GM18502 (cell line): ENCODE data around the gene ARSG.

ENCODE experiments used
- ATAC-seq: cut with Tn5 transposase; IDR thresholded peaks from one replicate; pipeline ENCODE4 v1.9.1; 2021; ENCODE audit warnings: mild to moderate bottlenecking; ENCODE audit not compliant: unreplicated experiment, poor library complexity

ARSG gene

DNA sequence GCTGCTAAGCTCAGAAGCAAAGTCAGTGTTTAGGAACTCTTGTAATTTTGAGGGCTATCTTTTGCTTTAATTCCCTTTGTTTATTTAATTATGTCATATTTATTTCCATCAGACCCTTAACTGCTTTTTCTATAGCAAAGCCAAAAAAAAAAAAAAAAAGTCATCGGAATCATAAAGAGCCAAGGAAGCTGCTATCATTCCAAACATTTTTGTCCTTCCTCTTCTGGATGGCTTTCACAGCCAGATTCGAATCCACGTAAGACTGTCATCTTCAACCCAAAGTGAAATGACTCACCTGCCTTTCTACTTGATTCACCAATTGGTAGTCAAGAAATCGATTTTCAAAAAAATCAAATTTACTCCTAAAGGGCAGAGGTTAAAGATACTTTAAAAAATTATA, 127.6 kb downstream of the ARSG start:
- no peak for ATAC-seq

DNA sequence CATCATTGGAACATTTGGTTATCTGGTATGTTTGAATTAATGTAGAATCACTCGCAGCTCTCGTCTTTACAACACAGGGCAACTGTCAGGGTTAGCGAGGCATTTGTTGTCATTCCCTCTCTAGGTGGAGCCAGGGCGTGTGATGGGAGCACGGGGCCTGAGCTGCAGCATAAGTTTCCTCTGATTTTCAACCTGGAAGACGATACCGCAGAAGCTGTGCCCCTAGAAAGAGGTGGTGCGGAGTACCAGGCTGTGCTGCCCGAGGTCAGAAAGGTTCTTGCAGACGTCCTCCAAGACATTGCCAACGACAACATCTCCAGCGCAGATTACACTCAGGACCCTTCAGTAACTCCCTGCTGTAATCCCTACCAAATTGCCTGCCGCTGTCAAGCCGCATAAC, 128.8 kb downstream of the ARSG start:
- ATAC-seq, result no peak

DNA sequence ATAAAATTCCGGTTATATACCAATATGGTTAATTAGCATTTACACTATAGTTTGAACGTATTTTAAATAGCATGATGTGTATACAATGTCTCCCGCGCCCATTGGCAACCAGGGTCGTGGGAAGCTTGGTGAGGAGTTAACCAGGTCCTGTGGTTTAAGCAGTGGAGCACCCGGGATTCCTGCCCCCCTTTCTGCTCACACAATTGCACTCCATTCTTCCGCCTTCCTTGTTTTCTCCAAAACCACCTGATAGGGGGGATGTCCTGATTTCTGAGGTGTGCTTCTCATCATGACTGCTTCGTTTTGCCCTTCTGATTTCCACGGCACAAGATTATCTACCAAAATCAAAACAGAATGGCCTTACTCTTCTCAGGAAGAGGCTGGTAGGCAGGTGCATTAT, 130.2 kb downstream of the ARSG start:
- ATAC-seq, result no peak

DNA sequence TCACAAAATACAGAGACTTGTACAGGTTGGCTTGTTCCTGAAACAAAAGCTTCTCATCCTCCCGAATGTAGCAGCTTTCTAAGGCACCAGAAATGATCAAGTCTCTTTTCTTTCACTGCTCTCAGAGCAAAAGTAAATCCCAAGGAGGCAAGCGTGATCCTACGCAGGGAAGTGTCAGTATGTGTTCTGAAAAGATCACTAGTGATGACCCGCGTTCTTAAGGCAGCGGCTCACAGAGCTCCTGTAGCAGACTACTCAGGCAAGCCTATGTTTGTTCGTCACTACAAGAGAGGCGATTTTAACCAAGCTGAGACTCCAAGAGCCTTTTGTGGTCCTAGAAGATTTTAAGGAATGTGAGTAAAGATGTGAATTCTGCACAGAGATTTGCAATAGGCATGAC, 131.5 kb downstream of the ARSG start:
- ATAC-seq, result no peak

DNA sequence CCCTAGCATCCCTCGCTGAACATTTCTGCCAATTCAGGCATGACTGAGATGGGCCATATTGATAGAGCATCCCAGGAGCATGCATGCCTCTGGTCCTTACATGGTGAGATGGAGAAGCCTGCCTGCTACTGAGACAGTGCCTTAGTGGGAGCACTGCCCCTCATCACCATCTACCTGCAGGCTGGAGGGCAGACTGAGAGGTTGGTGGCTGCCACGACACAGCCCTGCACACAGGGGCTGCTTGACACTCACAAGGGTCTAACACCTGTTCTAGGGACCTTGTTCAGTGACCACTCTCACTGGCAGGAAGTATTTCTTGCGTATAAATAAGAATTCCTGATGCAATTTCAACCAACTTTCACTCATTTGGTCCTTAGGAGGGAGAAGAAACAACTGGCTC, 132.0 kb downstream of the ARSG start:
- no peak for ATAC-seq

DNA sequence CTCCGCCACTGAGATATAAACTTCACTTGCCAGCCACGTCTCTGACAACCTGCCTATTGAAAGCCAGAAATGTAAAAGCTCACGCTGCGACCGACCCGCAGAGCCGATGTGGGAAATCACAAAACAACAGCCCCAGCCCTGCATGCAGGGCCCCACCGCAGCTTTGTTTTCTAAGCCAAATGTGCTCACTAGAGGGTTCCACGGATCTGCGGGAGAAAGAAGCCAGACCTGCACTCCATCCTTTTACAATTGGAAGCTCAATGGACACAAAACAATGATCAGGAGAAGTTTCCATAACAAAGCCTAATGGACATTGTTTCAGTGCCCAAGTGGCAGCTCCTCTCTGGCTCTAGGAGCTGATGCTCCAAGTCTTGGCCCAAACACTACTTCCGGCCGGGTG, 132.9 kb downstream of the ARSG start:
- ATAC-seq, result no peak

DNA sequence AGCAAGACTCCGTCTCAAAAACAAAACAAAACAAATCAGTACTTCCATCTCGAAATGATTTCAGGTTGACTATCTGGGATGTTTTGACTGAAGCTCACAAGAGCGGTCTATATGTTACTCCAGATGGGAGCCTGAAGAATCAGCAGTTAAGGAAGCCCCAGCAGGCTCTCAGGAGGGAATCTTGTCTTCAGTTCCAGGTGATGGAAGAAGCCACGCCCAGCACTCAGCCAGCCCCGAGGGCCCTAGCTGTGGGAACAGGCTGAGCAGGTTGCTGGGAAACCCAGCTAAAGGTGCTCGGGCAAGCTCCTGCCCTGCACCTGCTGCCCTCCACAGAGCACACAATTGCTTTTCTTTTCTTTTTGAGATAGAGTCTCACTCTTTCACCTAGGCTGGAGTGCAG, 133.6 kb downstream of the ARSG start:
- ATAC-seq, result no peak

DNA sequence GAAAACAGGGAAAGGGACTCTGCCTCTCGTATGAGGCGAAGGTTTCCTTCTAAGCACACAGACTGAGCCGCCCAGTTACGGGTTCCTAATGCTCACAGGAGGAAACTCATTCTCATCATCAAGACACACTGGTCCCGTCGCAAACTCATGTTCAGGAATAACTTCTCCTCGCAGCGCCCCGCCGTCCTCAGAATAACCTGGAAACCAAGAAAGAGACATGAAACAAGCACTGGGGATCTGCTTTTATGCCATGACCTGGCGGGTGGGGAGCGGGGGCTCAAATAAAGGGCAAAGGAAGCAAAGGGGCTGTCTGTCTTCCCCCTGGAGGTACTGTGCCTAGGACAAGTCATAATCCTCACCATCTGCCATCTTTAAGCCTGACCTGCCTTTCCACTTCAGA, 134.7 kb downstream of the ARSG start:
- ATAC-seq, result no peak

DNA sequence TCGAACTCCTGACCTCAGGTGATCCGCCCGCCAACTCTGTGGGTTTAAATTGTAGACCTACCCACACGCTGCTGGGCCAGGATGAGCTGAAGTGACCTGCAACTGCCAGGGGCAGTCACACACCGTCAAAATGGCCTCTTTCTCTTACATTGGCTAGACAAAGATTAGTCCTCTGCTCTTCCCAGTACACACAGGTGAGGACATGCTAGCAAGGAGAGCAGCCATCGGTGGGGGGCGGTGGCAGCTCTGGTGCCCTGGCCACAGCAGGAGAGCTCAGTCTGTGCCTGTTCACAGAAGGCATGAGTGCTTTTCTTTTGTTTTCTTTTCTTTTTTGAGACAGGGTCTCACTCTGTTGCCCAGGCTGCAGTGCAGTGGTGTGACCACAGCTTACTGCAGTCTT, 136.3 kb downstream of the ARSG start:
- ATAC-seq, result no peak

DNA sequence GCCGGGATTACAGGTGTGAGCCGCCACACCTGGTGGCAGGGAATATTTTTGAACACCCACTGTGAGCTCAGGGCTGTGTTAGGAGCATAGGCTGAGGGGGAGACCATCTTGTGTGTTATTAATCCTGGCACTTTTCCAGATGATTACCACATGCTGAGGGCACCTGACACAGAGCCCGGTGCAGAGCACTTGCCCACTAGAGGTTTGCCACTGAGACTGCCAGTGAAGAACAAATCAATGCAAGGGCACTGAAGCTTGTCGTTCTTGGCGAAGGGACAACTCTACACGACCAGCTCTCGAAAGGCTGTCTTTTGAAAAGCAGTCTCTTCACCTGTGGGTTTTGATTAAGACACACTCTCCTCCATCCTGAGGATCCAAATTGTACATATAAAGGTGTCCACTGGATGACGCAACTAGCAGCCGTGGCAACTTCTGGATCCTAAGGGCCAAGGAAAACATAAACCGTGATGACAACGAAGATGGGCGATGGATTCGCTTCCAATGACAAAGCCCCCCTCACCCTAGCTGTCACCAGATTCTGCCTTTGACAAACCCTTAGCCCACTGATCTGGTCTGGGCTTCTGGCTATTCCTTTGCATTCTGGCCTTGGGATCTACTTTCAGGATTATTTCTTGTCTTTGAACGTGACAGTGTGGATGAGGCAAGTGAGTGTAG, 137.3 kb downstream of the ARSG start:
- no peak for ATAC-seq

DNA sequence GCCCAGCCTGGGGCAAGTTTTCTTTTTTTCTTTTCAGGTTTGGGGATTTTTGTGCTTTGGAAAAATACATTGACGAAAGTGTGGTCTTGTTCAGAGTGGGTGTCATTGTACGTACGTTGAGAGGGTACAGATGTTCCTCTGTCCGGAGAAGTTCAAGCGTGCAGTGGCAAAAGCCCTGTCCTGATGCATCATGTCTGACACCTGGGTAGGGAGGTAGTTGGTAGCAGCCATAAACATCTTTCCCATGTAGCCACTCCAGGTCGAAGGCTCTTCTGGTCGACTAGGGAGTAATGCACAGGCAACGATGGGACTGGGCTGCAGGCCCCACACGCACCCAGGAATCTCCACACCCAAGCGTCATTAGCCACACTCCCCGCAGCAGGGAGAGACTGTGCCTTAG, 138.6 kb downstream of the ARSG start:
- no peak for ATAC-seq

DNA sequence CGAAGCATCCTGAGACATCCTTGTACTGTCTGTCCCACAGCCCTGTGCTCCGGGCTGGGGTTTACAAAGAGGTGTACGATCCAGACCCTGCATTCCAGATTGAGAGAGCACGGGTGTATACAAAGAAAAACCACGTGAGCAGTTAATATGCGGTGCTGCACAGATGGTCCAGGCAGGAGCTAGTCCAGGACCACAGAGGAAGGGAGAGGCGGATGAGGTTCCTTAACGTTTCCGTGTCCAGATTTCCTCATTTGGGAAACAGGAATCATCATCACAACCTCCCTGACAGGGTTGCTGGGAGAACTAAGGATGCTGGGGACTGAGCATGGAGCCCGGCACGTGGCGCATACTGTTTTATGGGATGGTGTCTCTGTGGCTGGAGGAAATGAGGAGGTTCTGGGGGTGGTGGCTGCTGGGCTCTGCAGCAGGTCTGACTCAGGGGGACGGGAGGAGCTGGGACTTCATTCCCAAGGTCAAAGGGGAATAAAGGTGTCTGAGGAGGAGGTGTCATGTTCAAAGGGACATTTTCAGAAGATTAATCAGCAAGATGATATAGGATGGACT, 139.8 kb downstream of the ARSG start:
- ATAC-seq, result no peak

DNA sequence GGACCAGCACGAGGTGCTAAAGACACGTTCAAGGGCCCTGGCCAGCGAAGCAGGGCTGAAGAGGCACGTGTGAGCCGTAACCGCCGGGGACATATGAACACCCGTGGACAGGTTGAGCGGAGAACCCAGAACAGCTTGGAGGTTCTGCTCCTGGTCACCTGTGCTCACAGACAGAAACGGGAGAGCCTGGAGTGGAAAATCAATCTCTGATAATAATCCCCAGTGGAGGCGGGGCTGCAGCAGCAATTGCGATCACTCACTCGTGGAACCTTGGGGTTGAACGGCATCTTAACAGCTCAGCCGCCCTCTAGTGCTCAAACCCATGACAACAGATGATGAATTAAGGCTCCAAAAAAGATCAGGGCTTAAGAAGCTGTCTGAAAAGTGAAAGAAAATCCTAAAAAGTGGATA, 140.4 kb downstream of the ARSG start:
- no peak for ATAC-seq

DNA sequence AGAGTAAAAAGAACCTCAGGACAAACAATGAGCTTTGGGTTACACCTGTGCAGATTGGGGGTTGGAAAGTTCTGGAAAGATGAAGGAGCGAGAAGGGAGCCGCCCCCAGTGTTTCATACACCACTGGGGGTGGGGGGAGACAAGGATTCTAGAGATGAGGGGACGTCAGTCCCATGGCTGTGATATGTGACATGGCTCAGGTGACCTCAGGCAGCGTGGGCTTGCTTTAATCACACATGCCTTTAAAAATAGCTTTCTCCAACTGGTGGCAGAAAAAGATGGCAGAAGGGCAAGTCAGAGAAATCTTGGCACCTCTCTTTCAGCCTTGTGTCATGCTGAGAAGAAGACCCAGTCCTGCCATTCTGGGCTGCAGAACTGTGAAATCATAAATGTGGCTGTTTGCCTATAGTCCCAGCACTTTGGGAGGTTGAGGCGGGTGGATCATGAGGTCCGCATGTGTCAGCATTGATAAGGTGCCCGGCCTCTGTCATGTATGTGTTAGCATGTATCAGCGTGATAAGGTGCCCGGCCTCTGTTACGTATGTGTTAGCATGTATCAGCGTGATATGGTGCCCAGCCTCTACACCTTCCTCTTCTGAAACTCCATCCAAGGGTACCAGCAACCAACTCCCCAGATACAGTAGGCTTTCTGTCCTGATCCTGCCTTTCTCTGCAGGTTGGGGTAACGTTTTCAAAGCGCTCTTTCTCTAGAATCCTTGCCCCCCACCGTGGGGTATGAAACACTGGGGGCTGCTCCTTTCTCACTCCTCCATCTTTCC, 141.0 kb downstream of the ARSG start:
- no peak for ATAC-seq

DNA sequence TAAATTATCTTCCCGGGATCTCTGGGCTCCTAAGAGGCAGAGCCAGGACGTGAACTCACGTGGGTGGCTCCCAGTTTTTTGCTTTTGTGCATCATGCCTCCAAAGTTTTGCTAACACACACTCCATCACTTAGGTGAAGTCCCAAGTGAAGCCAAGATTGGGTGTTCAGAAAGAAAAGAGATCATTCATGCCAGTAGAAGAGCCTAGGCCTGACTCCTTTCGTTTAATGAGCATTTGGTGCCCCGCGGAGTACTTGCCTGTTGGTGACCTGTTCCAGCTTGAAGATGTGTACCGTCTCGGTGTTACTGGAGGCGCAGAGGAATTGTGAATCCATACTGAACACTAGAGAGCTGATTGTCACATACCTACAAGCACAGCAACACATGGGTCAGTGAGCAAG, 141.9 kb downstream of the ARSG start:
- no peak for ATAC-seq

DNA sequence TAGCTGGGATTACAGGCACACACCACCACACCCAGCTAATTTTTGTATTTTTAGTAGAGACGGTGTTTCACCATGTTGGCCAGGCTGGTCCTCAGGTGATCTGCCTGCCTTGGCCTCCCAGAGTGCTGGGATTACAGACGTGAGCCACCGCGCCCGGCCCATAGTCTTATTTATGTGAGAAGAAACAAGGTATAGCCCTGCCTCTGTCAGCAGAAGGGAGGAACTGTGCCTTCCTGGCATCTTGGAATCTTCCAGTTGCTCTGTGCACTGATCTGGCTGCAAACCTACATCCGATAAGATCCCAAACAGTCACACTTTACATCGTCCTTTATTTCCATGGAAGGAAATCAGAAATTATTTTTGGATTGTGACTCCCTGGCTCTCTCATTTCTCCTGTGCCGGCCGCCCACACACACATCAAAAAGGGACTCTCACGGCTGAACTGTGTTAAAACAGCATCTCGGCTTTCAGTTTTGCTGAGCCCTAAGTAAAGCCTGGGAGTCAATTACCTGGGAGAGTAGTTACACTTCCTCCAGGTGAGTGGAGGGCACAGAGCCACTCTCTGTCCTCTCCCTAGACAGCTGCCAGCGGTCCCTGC, 142.7 kb downstream of the ARSG start:
- ATAC-seq, result no peak

DNA sequence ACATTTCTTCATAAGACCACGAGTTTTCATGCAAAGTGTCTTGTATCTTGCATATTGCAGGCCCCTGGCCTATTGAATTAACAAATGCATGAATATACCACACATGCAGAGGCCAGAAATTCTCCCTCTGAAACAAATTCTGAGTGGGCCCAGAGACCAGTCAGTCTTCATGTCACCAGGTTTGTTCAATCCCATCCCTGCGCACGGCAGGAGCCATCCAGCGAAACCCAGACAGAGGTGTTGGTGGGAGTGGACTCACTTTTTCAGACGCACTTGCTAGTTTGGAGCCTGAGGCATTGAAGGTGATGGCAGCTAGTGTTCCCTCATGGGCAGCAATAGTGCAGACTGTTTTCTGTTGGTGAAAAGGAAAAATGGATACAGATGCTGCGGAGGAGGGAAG, 144.1 kb downstream of the ARSG start:
- no peak for ATAC-seq

DNA sequence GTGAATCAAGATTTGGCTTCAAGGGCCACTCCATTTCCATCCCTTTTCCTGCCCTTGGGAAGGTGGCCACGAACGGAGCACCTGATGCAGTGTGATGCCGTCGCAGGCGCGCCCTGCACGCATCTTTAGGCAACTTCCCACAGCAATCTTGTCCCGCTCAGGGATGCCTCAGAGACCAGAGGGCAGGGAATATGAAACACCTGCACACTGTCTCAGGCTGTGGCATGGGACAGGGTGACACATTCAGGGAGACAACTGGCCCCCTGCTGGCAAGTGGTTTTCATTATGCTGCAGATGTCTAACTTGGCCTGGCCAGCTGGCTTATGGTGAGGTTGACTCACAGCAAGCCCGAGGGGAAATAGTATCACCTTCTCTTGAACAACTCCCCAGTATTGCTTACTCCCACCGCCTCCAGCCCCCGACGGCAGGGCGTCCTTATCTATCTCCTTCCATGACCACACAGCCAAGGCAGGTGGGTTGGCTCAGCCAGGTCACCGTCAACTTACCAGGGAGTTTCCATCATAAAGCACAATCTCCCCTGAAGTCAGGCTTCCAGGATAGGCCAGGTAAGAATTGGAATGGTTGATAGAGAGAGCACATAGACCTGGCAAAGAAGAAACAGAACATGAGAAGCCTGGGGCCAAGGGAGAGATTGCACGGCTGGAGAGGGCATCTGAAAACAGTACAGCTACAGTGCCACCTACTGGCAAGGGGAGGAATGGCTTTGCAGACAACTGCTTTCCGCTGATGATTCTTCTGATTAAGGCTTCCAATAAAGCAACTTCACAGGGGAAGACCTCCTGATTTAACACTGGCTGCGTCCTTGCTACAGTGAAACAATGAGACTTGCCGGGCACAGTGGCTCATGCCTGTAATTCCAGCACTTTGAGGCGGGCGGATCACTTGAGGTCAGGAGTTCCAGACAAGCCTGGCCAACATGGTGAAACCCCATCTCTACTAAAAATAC, 144.9 kb downstream of the ARSG start:
- ATAC-seq, result peak; percentile 50

DNA sequence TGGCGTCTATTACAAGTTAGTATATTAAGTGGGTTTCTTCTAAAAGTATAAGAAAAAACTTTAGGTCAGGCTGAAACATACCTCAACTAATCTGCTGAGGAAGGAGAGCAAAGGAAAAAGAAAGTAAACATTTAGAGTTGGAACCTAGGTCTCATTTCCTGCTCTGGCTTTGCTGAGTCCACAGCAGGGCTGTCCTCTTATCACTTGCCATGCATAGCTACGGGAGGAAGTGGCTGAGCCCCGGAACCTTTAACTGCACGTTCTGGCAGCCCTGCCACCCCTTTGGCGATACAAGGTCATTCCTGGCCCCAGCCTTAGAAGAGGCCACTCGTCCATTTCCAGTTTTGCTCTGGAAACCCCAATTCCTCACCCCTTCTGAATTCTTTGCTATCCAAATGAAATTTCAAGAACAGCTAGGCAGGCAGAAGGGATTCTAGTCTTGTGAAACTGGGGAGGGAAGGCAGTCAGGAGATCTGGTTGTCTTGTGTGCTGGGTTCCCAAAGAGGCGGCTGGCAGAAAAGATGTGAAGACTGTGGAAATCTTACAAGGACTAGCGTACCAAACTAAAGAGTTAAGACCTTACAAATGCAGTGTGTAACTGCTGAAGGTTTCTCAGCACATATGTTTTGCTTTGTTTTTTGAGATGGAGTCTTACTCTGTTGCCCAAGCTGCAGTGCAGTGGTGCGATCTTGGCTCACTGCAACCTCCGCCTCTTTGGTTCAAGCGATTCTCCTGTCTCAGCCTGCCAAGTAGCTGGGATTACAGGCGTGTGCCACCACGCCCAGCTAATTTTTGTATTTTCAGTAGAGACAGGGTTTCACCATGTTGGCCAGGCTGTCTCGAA, 146.9 kb downstream of the ARSG start:
- peak; percentile 75 for ATAC-seq
